ENCODE measurements around the gene CLCN6. TPM values are rescaled to one million over a fixed set of nuclear protein-coding genes. Genes with fewer than 3 reads are reported as not detected.

Gene CLCN6
- total and polyA plus RNA-seq, 10 of the 15 experiments (the other 5 are each of a cell fraction or from before 2014, with no cell fraction given) = 2.2 to 20.9 (median 10.2) TPM

DNA sequence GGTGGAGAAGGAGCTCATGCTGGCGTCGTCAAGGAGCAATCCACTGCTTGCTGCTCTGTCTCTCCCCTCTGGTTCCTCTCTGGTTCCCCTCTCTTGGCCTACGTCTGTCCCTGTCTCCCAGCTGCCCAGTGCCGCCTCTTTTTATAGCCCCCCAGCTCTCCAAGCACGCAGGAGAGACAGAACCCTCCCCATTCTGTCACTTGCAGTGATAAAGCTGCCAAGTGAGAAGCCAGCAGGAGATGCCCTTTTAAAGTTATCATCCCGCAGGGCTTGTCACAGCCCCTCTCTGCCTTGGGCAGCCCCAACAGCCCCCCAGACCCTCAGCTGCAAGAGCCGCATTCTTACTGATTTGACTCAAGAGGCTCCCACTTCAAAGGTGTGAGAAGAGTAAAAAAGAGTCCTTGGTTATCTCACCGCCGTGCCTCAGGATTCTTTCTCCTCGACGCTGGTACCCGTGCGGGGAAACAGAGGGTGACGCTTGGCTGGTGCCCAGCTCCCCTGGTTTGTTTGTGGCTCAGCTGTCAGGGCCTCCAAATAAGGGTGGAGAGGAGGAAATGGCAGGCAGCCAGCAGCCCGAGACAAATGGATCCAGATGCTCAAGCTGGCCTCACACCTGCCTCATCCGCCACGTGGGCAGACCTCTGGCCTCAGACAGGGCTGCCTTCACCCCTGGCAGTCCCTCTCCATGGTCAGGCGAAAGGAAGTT, 41.8 kb downstream of the CLCN6 start, which contains the start of gene NPPA (continued):
- TF ChIP-seq, protein P1, sequence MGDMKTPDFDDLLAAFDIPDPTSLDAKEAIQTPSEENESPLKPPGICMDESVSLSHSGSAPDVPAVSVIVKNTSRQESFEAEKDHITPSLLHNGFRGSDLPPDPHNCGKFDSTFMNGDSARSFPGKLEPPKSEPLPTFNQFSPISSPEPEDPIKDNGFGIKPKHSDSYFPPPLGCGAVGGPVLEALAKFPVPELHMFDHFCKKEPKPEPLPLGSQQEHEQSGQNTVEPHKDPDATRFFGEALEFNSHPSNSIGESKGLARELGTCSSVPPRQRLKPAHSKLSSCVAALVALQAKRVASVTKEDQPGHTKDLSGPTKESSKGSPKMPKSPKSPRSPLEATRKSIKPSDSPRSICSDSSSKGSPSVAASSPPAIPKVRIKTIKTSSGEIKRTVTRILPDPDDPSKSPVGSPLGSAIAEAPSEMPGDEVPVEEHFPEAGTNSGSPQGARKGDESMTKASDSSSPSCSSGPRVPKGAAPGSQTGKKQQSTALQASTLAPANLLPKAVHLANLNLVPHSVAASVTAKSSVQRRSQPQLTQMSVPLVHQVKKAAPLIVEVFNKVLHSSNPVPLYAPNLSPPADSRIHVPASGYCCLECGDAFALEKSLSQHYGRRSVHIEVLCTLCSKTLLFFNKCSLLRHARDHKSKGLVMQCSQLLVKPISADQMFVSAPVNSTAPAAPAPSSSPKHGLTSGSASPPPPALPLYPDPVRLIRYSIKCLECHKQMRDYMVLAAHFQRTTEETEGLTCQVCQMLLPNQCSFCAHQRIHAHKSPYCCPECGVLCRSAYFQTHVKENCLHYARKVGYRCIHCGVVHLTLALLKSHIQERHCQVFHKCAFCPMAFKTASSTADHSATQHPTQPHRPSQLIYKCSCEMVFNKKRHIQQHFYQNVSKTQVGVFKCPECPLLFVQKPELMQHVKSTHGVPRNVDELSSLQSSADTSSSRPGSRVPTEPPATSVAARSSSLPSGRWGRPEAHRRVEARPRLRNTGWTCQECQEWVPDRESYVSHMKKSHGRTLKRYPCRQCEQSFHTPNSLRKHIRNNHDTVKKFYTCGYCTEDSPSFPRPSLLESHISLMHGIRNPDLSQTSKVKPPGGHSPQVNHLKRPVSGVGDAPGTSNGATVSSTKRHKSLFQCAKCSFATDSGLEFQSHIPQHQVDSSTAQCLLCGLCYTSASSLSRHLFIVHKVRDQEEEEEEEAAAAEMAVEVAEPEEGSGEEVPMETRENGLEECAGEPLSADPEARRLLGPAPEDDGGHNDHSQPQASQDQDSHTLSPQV (IDR thresholded peaks at IDR 0.05) = no peak
- TF ChIP-seq BHLHE40 (IDR thresholded peaks at IDR 0.05; ENCODE audit: borderline replicate concordance in 1 of 2, low read depth in 2 of 2, low read length in 1 of 2) (no peak), GATAD2B (conservative IDR thresholded peaks at IDR 0.05; ENCODE audit: low read depth) (no peak), POLR2AphosphoS5 (IDR thresholded peaks at IDR 0.05; ENCODE audit: low read length) (no peak), NFYB (IDR thresholded peaks at IDR 0.05; ENCODE audit: insufficient read depth, low read depth, low read length) (no peak), BACH1 (IDR thresholded peaks at IDR 0.05; ENCODE audit: borderline replicate concordance) (no peak), JUNB (IDR thresholded peaks at IDR 0.05) (no peak), SUZ12 (IDR thresholded peaks at IDR 0.05; ENCODE audit: unreplicated experiment) (no peak)

DNA sequence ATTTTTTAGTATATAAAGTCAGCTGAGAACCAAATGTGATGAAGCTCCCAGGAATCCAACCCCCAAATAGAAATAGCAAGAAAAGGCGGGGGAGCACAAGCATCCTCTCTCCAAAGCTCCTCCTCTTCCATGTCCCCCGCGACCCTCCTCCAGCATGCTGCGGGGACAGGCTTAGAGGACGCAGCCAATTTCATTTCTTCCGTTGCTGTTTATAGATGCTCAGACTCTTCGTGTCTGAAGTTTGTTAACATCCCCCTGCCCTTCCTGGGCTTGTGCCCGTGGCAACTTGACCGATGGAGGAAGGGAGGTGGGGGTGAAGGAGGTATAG, 42.3 kb downstream of the CLCN6 start:
- H3K4me3 ChIP-seq = no peak overlapping the region
- H3K4me2 ChIP-seq (ENCODE audit: control insufficient read depth, insufficient read depth) = no peak overlapping the region
- no peaks in the 10 kb centered on the region for H4K20me1 ChIP-seq (ENCODE audit: control insufficient read depth, insufficient read depth)
- H3K27ac ChIP-seq (ENCODE audit: control insufficient read depth, insufficient read depth) = no peak overlapping the region
- in situ Hi-C loops (cut with MboI) = loop anchor here (10.0 kb wide), 1 partner anchor 116 kb away; no protein-coding TSS in a partner anchor
- no peak overlapping the region for H2AFZ ChIP-seq (ENCODE audit: control insufficient read depth, low read depth, low read length)
- TF ChIP-seq NFYA (IDR thresholded peaks at IDR 0.05; ENCODE audit: borderline replicate concordance, low read depth, low read length) (no peak), YY1 (IDR thresholded peaks at IDR 0.05; ENCODE audit: low read depth, low read length) (no peak), BHLHE40 (IDR thresholded peaks at IDR 0.05; ENCODE audit: borderline replicate concordance in 1 of 2, low read depth in 2 of 2, low read length in 1 of 2) (no peak), FOS (IDR thresholded peaks at IDR 0.05; ENCODE audit: borderline replicate concordance, extremely low read depth, insufficient read length) (no peak)
- no peak overlapping the region for H3K9ac ChIP-seq (ENCODE audit: control insufficient read depth, insufficient read depth, low read length)
- no TSS peak for BruUV-seq (replicated peaks)
- ChIA-PET RAD21 (ENCODE audit: unreplicated experiment) (no interaction called here), CTCF (interaction anchor here (1.1 kb wide), 1 partner anchor 119 kb away, joined by 3 read pairs; no protein-coding TSS in a partner anchor), POLR2A (no interaction called here), SMC1A (ENCODE audit: uncharacterized antibody, unreplicated experiment) (no interaction called here)
- H3K36me3 ChIP-seq (ENCODE audit: control insufficient read depth in 2 of 2, insufficient read depth in 2 of 2, low read length in 1 of 2) = peaks cover 0 to 16% of the 10 kb centered on the region in 2 experiments; a peak in 2 of 4 replicates
- no peaks in the 10 kb centered on the region for H3K79me2 ChIP-seq (ENCODE audit: control insufficient read depth, insufficient read depth, low read length)
- no peak for ATAC-seq
- H3K4me1 ChIP-seq (ENCODE audit: control insufficient read depth, insufficient read depth, low read length) = no peaks in the 10 kb centered on the region
- no peaks in the 10 kb centered on the region for H3K27me3 ChIP-seq (replicated peaks in 1 of 2; ENCODE audit: control insufficient read depth in 2 of 2, insufficient read depth in 2 of 2, low read length in 1 of 2)
- FAIRE-seq = no peak
- no peaks in the 10 kb centered on the region for H3K9me3 ChIP-seq (replicated peaks; ENCODE audit: control insufficient read depth, insufficient read depth, low read length)
- no peak for DNase-seq (ENCODE audit: low read depth, low spot score)
- 95% methylated on average over 9 of the region's 9 CpGs for WGBS (ENCODE audit: insufficient coverage, insufficient replicate concordance, low lambda C conversion rate, missing lambda C conversion rate)
- intact Hi-C loops (cut with micrococcal nuclease; ENCODE audit: unreplicated experiment) = no loop called here
